HG02678 (cell line): ENCODE results near the gene AGAP1.

Experiments
- ATAC-seq: cut with Tn5 transposase; IDR thresholded peaks from one replicate; pipeline ENCODE4 v1.9.1; 2021; ENCODE audit warnings: mild to moderate bottlenecking, moderate library complexity; ENCODE audit not compliant: unreplicated experiment

Gene AGAP1

DNA sequence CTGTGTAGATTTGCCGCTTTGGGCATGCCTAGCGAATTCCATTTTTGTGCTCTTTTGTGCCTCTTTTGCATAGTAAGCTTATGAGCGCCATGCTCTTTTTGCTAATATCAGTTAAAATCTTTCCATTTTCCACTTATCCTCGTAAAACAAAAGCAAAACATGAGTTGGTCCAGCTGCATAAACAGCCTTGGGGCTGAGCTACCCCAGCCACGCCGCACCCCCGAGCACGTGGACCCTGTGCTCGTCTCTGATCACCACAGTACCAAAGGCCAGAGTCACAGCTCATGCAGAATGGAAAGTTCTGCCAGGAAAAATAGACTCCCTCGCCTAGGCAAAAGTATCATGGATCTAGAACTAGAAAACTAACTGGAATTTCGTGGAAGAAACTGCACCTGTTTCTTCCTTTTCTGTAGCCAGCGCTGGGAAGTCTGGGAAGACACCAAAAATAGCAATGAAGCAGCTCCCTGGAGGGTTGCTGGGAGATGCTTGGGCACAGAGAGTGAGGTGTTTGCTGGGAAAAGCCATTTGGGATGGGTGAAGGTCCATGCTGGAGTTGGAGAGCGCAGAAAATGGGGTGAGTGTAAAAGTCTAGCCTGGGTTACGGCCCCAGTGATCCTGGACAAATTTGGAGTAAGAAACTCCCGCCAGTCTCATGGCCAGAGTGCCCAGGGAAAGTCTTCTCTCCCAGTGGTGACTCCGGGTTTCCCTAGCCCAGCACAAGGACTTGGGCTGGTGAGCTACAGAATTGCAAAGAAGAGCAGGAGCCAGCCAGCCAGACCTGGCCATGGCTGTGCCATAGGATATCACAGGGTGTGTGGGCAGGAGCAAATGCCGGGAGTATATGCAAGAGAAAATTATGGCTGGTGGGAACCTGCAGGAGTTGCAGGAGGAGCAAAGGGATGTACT is 456.0 kb downstream of the AGAP1 start:
- no peak for ATAC-seq

DNA sequence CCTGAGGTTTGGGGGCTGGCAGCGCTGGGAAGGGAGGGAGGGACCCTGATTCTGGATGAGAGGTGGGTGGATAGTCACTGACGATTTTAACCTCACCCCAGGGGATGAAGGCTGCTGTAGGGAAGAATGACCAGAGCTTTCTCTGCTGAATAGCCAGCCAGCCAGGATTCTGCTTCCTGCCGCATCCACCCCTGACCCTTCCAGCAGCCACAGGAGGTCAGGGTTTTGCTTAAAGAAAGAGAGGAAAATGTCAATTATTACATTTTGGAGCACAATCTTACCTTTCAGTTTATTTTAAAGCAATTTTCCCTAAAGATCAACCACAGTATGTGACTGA is 456.6 kb downstream of the AGAP1 start:
- no peak for ATAC-seq

DNA sequence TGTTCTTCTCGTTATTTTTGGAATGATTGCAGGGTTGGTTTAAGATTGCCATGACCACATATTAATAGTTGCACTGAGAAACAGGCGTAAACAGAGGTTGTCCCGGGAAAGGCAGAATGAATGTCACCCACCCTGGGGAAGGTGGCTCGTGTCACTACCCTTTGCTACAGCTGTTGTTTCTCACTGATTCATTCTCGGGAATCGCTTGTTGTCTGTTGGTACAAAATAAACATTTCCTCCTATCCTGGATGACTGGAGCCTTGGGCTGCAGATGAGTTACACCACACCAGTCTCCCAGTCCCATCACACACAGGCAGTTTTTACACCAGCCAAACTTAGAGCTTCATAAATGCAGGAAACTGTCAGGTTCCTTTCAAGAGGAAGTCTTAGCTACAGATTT is 457.6 kb downstream of the AGAP1 start:
- ATAC-seq: no peak

DNA sequence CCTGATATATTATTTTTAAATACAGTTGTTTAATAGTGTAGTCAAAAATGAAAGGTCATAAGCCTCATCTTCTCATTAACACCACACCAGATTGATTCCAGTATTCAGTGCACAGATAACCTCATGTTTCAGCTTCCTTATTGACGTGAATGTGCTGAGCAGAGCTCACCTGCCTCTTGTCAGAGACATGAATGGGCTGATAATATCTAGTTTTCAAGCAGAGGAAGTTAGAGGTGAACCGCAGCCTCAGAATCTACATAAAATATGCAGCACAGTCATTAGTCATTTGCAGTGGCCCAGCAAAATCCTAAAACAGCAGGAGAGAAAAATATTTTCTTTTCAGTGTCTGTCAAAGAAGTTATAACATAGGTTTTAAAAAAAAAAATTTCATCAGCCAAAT is 458.1 kb downstream of the AGAP1 start:
- no peak for ATAC-seq

DNA sequence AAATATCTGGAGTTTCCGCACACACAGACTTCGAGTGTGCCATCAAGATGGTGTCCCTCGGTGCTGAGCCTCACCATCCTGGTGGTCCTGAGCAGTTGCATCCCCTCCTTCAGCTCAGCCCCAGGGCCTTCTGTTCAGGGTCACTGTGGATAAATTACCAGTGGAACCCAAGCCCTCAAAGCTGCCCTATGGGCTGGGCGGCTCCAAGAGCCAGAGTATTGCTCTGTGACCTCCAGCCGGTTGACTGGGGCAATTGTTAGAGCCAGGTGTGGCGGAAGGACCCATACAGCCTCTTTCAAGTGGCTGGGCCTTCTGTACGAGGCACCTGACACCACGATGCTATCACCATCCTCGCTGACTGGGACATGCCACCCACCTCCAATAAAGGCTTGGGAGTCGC is 458.9 kb downstream of the AGAP1 start:
- ATAC-seq: no peak

DNA sequence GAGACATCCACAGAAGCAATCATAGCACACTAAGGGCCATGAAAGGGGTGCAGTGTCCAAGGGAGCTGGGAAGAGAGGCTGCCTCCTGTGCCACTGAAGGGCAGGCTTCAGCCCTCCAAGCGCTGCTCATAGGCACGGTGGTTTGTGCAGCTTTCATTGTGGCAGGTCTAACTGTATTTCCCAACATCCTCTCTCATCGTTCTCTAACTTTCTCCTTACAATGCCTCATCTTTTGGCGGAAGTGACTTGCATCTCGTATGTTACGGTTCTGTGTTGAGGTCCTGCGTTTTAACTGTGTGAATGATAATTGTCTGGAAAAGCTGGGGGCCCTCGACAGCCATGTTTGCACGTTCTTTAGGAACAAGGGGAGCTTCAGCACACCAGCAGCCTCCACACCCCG is 460.4 kb downstream of the AGAP1 start:
- no peak for ATAC-seq

DNA sequence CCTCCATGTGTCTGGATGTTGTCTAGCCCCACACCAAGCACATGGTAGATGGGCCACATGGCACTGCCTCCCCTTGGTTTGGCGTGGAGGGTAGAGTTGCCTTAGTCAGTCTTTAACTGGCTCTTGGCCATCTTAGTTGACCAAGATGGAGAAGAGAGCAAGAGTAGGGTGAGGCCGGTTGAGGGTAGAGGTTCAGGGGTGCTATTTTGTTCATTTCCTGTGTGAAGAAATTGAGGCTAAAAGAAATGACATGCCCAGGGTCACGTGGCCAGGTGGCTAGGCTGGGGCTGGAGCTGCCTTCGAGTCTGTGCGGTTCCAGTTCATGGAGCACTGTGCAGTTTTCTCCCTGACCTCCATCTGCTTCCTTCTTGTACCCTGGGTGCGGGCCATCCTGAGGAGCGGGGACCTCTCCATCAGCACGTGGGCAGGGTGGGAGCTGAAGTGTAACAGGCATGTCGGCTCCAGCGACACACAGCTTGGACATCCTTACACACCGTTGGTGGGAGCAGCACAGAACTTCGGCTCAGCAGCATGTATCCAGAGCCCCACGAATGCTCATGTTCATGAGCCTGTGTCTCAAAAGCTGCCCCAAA is 461.1 kb downstream of the AGAP1 start:
- ATAC-seq: no peak

DNA sequence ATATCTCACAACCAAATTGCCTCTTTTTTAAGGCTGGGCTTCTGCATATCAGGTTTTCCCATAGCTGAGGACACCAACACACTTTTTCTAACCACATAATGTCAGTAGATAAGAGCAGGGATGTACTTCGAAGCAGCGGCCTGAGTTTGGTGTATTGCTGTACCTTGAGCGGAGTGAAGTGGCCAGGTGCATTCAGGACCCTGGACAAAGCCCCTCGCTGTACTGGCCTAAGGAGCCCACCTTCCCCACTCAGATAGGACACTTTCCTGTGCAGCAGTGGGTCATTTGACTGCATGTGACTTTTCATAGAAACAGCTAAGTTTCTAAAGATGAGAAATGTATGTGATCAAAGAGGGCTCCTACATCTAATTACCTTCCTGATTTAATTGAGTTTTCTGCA is 461.8 kb downstream of the AGAP1 start:
- ATAC-seq: no peak

DNA sequence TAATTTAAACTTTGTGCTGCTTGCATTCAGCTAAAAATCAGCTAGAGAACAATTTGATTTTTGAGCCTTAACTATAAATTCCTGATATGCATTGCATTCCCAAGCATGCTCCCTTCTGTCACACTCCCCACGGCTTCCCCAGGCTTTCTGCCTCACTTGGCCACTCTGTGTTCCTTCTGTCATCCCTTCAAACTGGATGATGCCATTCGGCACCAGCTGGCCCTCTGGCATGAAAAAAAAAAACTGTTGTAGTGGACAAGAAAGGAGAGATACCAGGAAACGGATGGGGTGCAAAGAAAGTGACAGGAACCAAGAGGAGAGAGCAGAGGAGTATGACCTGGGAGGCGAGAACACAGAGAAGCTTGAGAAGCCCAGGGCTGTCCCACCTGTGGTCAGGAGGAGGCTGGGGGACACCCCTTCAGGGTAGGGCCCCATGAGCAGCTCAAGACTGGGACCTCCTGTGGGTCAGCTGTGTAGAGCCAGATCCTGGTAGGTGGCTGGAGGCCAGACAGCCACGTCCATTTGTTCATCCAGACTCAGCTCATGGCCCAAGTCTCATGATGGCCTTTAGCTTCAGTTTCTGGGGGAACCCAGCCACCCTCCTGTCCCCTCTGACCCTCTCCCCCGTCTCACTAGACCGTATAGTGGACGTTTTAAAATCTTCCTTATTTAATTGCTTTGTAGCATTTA is 462.6 kb downstream of the AGAP1 start:
- ATAC-seq: no peak

DNA sequence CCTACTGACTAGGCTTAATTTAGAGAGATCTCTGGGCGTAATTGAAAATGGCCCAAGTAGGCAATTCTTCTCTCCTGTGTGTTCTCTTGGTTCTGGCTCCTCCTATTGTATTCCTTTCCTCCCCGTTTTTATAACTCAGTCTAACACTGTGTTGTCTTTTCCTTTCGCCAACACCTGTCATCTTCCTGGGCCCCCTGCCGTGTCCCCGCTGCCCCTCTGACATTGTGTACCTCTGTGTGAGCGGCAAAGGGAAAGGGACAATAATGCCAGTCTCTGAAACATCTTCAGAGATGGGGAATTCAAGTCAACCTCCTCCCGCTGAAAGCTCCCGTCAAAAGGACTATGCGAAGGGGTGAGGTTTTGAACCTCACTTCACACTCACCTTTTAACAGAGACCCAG is 463.4 kb downstream of the AGAP1 start:
- no peak for ATAC-seq

DNA sequence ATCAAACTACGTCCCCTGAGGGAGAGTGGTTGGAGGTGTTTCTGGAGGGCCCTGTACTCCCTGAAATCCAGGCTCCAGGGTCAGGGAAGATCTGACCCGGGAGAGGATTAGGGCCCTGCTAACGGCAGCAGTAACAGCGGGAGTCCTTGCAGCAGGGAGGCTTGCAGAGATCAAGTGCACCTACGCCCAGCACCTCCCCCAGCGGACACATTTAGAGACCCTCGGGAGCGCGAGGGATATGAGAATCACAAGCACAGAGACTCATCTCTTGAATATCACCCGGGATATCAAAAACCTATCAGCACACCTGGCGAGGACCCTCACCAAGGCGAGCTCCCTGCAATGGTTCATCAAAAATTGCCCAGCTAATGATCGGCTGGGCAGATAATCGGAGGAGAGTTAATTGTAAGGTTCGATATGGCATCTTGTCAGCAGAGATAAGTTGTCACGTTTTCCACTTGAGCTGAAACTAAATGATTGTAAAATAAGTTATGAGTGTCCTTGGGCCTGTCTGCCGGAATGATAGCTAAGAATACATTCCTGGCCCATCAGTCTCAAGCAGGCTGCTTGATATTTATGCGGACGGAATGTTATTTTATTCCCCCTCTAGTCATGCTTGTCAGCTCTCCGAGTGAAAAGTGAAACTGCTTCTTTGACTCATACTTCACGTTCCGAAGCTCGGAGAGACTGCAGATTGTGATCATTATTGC is 464.5 kb downstream of the AGAP1 start:
- no peak for ATAC-seq

DNA sequence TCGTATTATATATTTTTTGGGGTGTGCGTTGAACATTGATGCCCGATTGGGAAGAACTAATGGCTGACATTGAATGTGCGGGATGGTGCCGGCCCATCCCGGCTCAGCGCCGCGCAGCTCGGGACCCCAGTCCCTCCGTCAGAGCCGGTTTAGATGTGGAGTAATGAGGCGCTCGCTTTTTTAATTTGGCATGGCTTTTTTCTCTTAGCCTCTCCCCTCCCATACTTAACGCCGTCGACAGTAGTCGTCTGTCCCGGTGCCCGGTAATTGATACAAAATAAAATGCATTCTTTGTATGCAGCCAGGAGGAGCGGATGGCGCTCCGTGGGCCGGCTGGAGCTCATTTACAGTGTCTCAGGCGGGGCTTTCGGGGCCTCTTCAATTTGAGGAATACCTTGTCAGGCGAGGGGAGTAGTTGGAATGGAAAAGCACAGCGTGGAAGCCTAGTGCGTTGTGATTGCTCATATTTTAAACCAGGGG is 465.1 kb downstream of the AGAP1 start:
- ATAC-seq: no peak

DNA sequence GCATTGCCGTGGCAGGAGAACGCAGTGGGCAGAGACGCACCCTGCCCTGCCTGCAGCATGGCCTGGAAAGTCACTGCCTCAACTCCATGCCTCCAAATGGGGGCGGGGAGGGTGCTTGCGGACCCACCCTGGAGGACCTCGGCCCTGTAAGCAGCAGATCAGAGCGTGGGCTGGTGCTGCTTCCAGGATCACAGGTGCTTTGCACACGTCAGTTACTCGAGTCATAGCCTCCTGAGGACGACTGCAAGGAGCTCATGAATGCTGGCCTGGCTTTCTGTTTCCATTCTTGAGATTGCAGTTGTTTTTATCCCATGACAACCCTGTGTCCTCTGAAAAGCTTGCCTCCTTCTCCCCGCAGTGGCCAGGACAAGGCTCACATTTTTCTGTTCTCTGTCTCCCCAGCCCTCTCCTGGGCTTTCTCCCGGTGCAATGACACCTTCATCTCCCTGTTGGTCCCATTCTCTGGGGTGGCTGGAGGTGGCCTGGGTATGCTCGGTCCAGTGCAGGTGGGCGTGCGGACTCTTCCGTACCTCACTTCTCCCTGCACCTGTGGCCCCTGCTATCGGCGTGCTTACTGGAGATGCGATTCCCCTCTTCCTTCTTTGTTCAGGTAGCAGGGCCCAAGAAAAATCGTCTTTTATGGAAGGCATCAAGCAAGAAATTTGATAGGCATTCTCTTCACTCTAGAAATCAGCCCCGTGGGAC is 466.3 kb downstream of the AGAP1 start:
- ATAC-seq: no peak

DNA sequence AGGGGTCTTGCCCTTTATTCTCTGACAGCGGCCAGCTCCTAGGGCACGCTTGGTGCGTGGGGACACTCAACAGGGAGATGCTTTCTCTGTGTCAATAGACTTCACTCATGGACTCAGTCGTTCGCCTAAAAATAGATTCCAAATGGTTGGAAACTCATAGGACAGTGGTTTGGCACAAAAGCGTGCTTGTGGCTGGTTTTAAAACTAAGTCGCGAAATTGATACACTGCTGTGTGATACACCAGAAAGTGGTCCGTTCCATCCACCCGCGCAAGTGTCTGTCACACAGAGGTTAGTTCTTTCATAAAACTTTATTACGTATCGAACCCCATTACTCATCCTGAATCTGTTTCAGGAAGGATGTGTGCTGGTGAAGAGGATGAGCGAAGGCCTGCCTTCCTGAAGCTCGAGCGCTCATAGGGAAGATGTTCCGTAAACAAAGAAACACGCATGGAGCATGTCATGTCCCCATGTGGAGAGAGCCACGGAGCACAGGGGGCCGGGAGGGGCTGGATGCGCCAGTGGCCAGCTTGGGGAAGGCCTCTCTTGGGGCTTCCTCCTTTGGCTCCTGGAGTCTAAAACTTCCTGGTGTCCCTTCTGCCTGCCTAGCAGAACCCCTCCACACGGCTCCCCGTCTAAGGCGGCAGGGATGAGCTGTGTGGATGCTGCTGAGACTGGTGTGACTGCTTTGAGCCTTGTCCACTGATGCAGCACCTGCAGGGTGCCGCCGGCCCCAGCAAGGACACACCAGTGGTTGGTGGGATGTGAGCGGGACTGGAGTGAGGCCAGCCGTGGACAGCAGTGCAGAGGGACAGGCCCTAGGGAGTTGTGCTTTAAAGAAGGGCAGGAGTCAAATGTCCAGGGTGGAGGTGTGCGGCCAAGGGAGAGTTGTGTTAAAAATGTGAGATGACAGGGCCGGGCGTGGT is 467.1 kb downstream of the AGAP1 start:
- no peak for ATAC-seq

DNA sequence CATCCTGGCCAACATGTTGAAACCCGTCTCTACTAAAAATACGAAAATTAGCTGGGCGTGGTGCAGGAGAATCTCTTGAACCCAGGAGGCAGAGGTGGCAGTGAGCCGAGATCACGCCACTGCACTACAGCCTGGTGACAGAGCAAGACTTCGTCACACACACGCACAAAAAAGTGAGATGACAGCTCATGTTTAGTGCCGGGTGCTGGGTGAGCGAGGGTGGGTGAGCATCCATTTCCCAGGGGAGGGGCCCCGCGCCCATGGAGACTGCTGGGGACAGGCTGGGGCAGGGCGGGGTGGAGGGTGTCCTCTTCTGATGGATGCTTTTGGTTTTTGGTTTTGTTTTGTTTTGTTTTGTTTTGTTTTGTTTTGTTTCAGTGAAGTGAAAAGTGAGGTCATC is 467.9 kb downstream of the AGAP1 start:
- no peak for ATAC-seq

DNA sequence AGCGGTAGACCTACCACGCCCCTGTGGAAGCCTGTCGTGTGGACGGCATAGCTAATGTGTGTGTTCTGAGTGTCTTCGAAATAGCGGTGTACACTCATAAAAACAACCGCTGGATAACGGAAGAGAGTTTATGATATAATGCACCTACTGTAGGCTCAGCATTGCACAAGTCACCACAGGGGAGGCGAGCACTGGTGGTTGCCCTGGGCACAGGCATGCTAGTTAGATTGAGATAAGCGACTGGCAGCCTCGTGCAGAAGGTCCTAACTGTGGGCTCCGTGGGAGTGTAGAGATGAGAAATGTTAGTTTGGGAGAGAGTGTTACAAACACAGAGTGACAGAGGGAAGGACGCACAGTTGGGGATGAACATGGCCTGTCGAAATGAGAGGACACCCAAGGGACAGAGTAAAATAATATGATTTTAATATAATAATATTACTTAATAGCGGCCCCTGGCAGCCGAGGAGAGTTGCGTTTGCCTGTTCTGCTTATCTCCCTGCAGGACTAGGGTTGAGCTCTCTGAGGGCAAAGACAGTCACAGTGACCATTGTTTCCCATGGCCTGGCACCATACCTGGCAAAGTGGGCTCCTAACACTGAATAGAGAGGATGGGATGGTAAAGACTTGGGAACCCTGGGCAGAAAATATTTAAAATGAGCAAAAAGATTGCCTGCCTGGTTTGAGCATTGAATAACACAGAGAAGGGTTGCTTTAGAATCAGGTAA is 470.2 kb downstream of the AGAP1 start:
- no peak for ATAC-seq

DNA sequence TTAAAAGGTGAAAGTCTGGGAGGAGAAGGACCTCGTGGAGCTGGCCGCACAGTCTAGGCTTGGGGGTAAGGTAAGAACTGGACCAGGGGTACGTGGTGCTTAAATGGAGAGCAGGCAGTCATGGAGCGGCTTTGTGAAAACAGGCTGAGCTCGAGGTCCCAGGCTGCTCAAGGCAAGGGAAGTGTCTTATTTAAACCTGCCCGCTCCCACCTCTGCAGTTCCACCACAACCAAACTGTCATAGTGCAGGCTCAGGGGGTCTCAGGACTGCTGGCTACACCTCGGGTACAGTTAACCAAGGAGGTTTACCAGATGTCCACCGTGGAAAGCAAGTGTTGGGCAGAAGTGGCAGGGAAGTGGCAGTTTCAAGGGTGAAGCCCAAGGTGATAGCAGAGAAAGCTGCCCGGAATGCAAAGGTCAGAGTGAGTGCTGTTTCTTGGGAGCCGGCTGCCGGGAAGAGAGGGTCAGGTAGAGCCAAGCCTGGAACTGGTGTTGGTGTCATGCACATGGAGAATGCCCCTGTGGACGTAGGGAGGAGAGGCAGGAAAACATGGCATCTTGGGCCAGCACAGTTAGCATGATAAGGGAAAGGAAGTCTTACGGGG is 471.0 kb downstream of the AGAP1 start:
- no peak for ATAC-seq

DNA sequence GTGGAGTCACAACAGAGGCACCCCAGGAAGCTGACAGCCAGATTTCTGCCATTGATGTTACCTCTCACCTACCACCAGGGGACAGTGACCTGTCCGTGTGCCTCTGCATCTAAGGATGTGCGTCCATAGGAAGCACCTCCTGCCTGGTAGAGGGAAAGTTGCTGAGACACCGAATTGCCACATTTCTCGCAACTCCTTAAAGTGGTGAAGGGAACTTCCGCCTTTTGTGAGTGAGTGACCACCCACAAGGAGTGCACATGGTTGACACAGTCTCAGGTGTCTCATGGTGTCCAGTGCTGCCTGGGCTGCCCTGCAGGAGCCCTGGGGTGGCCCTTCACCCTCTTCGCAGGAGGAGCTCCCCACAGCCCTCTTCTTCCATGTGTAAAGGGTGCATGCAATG is 472.6 kb downstream of the AGAP1 start:
- no peak for ATAC-seq
